Uterus (tissue), 2 donors: ENCODE data around the gene PAPLN.

Experiments used
- POLR2A ChIP-seq, 2 donors: fragments of 450-650 bp; IDR thresholded peaks; one replicate each; pipeline ENCODE4 v1.6.1; 2016; ENCODE audit warnings: antibody characterized with exemption in 2 of 2, mild to moderate bottlenecking in 1 of 2, moderate library complexity in 1 of 2
- TF ChIP-seq, protein P1 (sequence below), 4 experiments: fragments of 200-600 bp in 2 of 4; fragments of 450-650 bp in 2 of 4; sonication (generic) in 2 of 4; IDR thresholded peaks; one replicate each; pipeline ENCODE4 v1.5.1; 2016 to 2019; ENCODE audit warnings: antibody characterized with exemption in 4 of 4, mild to moderate bottlenecking in 2 of 4, moderate library complexity in 1 of 4

GRCh38 chr14:73233564-73233963, 3.7 kb upstream of the PAPLN start:
- TF ChIP-seq, protein P1, sequence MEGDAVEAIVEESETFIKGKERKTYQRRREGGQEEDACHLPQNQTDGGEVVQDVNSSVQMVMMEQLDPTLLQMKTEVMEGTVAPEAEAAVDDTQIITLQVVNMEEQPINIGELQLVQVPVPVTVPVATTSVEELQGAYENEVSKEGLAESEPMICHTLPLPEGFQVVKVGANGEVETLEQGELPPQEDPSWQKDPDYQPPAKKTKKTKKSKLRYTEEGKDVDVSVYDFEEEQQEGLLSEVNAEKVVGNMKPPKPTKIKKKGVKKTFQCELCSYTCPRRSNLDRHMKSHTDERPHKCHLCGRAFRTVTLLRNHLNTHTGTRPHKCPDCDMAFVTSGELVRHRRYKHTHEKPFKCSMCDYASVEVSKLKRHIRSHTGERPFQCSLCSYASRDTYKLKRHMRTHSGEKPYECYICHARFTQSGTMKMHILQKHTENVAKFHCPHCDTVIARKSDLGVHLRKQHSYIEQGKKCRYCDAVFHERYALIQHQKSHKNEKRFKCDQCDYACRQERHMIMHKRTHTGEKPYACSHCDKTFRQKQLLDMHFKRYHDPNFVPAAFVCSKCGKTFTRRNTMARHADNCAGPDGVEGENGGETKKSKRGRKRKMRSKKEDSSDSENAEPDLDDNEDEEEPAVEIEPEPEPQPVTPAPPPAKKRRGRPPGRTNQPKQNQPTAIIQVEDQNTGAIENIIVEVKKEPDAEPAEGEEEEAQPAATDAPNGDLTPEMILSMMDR (IDR thresholded peaks at IDR 0.05), result no peak
- TF ChIP-seq POLR2A (IDR thresholded peaks at IDR 0.05), result no peak
